ENCODE data around the gene PITPNC1.

The PITPNC1 gene

DNA sequence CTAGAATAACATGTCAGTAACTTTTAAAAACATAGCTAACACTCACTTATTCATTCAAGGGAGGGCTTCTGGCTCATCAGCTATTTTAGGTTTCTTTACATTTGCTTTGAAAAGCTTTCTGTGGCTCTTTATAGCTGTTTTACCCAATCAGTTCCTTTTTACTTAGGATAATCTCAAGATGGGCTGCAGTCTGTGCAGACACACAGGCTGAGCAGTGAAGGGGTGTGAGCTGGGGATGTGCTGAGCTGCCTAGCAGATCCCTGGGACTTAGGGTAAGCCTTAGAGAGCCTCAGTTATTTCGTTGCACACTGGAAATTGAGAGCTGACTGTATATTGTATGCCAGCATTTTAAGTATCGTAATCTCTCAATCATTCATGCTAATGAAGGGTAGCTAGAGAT is 310.4 kb downstream of the PITPNC1 start:
- no peaks in the 10 kb centered on the region for H3K9me3 ChIP-seq
- no peak for DNase-seq
- H3K4me3 ChIP-seq: no peak overlapping the region
- H3K27ac ChIP-seq: no peak overlapping the region
- no peaks in the 10 kb centered on the region for H3K36me3 ChIP-seq
- no peaks in the 10 kb centered on the region for H3K27me3 ChIP-seq
- TF ChIP-seq, protein P1, sequence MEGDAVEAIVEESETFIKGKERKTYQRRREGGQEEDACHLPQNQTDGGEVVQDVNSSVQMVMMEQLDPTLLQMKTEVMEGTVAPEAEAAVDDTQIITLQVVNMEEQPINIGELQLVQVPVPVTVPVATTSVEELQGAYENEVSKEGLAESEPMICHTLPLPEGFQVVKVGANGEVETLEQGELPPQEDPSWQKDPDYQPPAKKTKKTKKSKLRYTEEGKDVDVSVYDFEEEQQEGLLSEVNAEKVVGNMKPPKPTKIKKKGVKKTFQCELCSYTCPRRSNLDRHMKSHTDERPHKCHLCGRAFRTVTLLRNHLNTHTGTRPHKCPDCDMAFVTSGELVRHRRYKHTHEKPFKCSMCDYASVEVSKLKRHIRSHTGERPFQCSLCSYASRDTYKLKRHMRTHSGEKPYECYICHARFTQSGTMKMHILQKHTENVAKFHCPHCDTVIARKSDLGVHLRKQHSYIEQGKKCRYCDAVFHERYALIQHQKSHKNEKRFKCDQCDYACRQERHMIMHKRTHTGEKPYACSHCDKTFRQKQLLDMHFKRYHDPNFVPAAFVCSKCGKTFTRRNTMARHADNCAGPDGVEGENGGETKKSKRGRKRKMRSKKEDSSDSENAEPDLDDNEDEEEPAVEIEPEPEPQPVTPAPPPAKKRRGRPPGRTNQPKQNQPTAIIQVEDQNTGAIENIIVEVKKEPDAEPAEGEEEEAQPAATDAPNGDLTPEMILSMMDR (IDR thresholded peaks at IDR 0.05): no peak
- intact Hi-C loops (cut with DNase I; ENCODE audit: low total_unique reads): loop anchor here (5.0 kb wide), 1 partner anchor 310 kb away; the partner anchor contains the start of gene PITPNC1
- peaks cover 0 to 5% (median 0%) of the 10 kb centered on the region in 4 donors for H3K4me1 ChIP-seq

GRCh38 chr17:67689534-67690177 is 312.6 kb downstream of the PITPNC1 start:
- peaks cover 0 to 5% (median 0%) of the 10 kb centered on the region in 4 donors for H3K4me1 ChIP-seq
- intact Hi-C loops (cut with DNase I; ENCODE audit: low total_unique reads): loop anchor here (5.0 kb wide), 1 partner anchor 312 kb away; the partner anchor contains the start of gene PITPNC1
- H3K27ac ChIP-seq: no peak overlapping the region
- H3K36me3 ChIP-seq: no peaks in the 10 kb centered on the region
- H3K27me3 ChIP-seq: no peaks in the 10 kb centered on the region
- DNase-seq: peak in 1 of 2 donors; percentile 51
- TF ChIP-seq, protein P1 (IDR thresholded peaks at IDR 0.05): peak; percentile 75 to 87
- H3K9me3 ChIP-seq: no peaks in the 10 kb centered on the region
- H3K4me3 ChIP-seq: no peak overlapping the region

- Histone ChIP-seq H3K36me3 (no peaks in the 10 kb centered on the region), H3K9me3 (no peaks in the 10 kb centered on the region), H3K27me3 (peaks cover 0 to 4% of the 10 kb centered on the region in 2 donors), H3K4me3 (no peak overlapping the region), H3K27ac (no peak overlapping the region), H3K4me1 (no peaks in the 10 kb centered on the region)
- intact Hi-C loops (cut with DNase I; ENCODE audit: low total_unique reads): no loop called here
- TF ChIP-seq, protein P1 (IDR thresholded peaks at IDR 0.05): no peak
- no peak for DNase-seq
These were observed 316.7 kb downstream of the PITPNC1 start for GRCh38 chr17:67693811-67694210.

- Histone ChIP-seq H3K27me3 (peaks cover 0 to 4% of the 10 kb centered on the region in 2 donors), H3K36me3 (no peaks in the 10 kb centered on the region), H3K27ac (no peak overlapping the region), H3K4me3 (no peak overlapping the region), H3K9me3 (no peaks in the 10 kb centered on the region), H3K4me1 (no peaks in the 10 kb centered on the region)
- intact Hi-C loops (cut with DNase I; ENCODE audit: low total_unique reads): no loop called here
- TF ChIP-seq, protein P1 (IDR thresholded peaks at IDR 0.05): no peak
- DNase-seq: no peak
These were observed 319.3 kb downstream of the PITPNC1 start for GRCh38 chr17:67696347-67696746.

DNA sequence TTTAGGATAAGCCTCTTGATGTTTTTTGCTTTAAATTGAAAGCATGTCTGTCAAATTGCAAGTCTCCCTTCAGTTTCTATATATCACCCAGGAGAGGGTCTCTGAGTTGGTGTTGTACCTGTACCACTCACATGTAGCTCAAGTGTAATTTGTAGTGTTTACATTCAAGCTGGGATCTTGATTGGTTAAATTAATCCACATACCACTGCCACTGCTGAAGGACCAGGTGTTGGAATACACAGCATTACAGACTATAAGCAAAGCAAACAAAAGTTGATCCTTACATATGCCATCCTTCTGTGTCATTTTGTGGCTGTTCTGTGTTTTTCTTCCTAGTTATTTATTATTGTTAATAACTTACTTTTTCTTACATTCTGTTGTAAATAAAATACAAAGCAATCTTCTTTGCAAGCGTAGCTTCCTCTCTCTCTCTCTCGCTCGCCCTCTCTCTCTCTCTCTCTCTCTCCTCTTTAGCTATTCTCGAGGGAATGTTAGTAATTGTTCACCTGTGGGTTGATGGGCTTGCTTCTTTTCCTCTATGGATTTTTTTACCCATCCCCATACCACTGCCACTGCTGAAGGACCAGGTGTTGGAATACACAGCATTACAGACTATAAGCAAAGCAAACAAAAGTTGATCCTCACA is 319.9 kb downstream of the PITPNC1 start:
- Histone ChIP-seq H3K9me3 (no peaks in the 10 kb centered on the region), H3K27ac (no peak overlapping the region), H3K4me1 (no peaks in the 10 kb centered on the region), H3K36me3 (no peaks in the 10 kb centered on the region), H3K27me3 (peaks cover 0 to 4% of the 10 kb centered on the region in 2 donors), H3K4me3 (no peak overlapping the region)
- TF ChIP-seq, protein P1 (IDR thresholded peaks at IDR 0.05): no peak
- DNase-seq: no peak
- intact Hi-C loops (cut with DNase I; ENCODE audit: low total_unique reads): no loop called here
